ENCODE data around the gene PANK1.
"Not testable (repeated sequence)": the region's sequence is repeated elsewhere in the genome, so short reads cannot be mapped to it uniquely, and the experiment has no call there.

Gene PANK1

DNA sequence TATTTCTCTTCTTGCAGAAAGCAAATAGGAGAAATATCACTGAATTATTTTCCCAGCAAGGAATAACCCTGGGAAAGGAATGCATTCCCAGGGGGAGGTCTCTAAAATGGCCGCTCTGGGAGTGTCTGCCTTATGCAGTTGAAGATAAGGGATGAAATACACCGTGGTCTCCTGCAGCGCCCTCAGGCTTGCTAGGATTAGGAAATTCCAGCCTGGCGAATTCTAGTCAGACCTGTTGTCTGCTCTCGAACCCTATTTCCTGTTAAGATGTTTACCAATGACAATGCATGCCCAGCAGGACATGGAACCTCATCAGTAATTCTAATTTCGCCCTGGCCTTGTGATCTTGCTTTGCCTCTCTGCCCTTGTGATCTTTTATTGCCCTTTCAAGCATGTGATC, 24.7 kb downstream of the PANK1 start:
- not testable (repeated sequence) for DNase-seq (ENCODE audit: low read depth, low spot score)

DNA sequence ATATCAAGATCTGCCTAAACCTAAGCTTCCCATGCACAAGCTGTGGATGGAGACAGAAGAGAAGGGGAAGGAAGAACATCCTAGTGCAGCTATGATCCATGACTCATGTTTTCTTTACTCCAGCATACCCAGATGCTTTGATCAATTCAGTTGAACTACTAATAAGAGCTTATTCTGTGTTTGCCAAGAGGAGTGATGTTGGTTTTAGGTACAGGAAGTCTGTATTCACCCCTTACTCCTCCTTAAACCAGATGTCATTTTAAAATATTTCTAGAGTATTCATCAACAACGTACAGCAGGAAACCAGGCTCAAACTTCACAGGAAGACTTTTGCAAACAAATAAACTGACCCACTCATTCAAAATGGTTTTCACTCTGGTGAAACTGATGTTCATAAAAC, 29.2 kb downstream of the PANK1 start:
- DNase-seq (ENCODE audit: low read depth, low spot score): no peak

GRCh38 chr10:89615112-89615511, 29.9 kb downstream of the PANK1 start:
- DNase-seq (ENCODE audit: low read depth, low spot score): no peak

- DNase-seq (ENCODE audit: low read depth, low spot score): no peak
These were observed 31.5 kb downstream of the PANK1 start for GRCh38 chr10:89613582-89613981.

DNA sequence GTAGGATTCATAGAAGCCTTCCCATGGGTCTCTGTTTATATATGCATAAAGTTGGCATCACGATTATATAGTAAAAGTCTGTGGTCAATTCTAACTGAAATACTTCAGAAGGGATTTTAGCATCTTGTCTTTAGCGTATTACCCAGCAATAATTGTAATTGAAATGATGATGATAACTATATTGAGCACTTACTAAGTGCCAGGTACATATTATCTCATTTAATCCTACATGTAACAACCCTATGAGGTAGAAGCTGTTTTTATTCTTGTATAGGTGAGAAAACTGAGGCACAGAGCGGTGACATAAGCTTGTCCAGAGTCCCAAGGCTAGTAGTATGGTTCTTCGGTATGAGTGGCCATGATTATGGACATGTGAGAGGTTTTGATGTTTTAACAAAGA, 33.8 kb downstream of the PANK1 start:
- DNase-seq (ENCODE audit: low read depth, low spot score): no peak

DNA sequence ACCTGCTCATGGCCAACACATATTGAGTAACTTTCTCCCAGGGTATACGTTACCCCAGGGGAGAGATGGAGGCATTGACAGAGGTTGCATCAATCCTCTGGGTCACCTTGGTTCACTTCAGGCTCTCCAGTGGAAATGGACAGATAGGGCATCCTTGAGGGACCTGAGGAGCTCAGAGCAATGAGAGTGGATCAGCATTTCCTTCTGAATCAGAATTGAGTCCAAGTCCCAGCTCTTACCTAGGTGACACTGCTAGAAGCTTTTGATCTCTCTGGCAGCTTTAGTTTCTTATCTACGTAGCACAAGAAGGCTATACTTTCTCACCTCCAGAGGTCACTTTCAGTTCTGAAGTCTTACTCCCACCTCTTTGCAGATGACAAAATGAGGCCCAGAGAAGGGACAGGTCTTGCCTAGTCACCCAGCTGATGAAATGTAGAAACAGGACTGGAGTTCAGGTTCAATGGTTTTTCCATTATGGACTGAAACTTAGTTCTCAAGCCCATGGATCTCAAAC, 35.2 kb downstream of the PANK1 start:
- no peak for DNase-seq (ENCODE audit: low read depth, low spot score)

- no peak for DNase-seq (ENCODE audit: low read depth, low spot score)
These were observed 40.8 kb downstream of the PANK1 start for GRCh38 chr10:89604200-89604599.

GRCh38 chr10:89602919-89603318, 42.1 kb downstream of the PANK1 start:
- DNase-seq (ENCODE audit: low read depth, low spot score): no peak

DNA sequence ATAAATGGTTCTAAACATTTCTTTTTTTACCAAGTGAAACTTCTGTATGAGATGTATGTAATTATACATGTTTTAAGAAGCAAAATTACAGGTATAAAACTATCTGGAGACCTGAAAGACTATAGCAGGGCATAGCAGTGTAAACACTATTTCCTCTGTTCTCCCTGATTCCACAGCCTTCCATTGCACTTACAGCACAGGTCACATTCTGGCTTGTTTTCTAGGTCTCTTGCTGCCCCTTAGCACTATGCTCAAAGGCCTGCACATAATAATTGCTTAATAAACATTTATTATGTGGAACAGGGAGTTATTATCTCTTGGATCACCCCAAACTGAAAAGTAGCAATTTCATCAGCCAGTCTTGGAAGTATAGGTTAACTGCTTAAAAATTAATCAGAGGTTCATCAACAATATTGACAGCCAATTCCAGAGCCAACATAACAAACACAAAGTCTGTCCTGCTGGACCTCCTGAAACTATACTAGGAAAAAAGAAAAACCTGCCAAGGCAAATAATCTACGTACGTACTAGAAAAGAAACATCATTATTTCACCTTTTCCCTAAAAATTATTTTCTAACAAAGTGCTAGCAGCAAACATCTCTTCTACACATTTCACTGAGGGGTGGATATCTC, 43.2 kb downstream of the PANK1 start:
- no peak for DNase-seq (ENCODE audit: low read depth, low spot score)

- no peak for DNase-seq (ENCODE audit: low read depth, low spot score)
These were observed 45.0 kb downstream of the PANK1 start for GRCh38 chr10:89600041-89600440.

DNA sequence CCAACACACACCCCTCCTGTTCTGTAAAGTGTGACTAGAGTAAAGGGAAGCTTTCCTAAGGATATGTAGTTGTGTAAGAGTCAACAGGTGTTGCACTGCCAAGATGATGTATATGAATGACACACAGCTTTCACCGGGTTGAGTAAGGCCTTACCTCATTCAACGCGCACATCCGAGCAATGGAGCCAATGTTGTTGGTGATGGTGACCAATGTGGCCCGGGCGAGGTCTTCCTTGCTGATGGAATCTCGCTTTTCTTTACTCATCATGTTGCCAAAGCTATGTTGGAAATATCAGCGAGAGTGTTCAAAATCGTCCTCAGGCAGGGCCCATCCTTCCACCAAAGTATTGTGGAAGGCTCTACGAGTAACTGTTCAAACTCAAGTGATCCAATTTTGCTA, 52.0 kb downstream of the PANK1 start:
- no peak for DNase-seq (ENCODE audit: low read depth, low spot score)

- no peak for DNase-seq (ENCODE audit: low read depth, low spot score)
These were observed 52.5 kb downstream of the PANK1 start for GRCh38 chr10:89592539-89592938.

DNA sequence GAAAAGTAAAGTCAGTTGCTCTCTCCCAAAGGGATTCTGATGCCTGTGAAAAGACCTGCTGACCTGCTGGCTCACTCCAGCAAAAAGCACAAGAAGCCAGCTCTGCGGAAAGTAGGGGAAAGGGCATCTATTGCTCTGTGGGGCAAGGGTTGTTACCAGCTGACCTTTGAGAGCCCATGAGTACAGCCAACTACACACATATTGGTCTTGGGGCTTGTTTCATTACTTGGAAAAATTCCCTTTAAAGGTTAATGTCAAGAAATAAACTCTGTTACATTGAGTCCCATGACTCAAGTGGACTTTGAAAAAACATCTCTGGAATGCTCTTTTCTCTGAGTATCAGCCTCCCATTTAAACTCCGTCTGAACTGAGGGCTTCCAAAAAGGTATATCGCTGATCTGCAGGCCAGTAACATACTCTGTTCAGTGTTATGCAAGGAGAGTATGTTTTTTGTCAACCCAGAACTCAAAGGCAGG, 53.2 kb downstream of the PANK1 start:
- no peak for DNase-seq (ENCODE audit: low read depth, low spot score)

DNA sequence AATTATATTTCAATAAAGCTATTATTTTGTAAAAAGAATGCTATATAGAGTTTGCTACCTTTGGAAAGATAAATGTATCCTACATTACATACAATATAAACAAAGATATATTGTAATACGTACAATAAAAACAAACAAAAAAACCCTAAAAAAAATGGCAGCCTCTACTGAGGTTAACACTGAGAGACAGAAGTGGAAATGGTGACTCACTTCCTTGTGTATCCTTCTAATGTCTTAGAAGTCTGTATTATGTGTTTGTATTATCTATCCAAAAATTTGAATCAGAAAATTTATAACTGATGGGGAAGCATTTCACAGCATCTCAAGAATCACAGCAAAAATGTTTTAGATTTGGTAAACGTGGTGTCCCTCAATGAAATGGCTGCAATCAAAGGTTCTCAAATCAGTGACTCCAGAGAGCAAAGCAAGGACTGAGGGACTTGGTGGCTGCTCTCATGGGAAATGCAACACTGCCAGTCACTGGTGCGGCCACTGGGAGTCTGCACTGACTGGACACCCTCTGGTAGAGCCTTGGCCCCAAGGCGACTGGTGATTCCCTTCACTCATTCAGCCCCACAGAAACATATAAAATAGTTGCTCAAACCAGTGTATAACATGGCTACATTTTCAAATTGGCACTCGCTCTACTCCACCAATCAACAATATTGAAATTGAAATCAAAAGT, 53.8 kb downstream of the PANK1 start:
- no peak for DNase-seq (ENCODE audit: low read depth, low spot score)

DNA sequence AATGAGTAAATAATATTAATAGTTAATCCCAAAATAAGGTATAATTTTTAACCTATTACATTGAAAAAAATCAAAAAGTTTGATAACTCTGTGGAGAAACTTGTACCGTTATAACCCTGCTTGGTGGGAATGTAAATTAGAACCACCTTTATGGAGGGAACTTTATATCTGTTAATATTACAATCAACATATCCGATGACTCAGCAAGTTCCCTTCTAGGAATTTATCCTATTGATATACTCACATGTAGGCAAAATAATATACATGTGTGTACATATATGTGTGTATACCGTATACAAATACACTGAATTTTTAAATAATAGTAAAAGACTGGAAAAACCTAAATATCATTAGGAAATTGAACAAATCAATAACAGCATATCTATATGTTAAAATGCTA, 54.7 kb downstream of the PANK1 start:
- DNase-seq (ENCODE audit: low read depth, low spot score): no peak

GRCh38 chr10:89589101-89589720, 55.8 kb downstream of the PANK1 start:
- DNase-seq (ENCODE audit: low read depth, low spot score): no peak

- DNase-seq (ENCODE audit: low read depth, low spot score): no peak
These were observed 56.4 kb downstream of the PANK1 start for GRCh38 chr10:89588671-89589070.

DNA sequence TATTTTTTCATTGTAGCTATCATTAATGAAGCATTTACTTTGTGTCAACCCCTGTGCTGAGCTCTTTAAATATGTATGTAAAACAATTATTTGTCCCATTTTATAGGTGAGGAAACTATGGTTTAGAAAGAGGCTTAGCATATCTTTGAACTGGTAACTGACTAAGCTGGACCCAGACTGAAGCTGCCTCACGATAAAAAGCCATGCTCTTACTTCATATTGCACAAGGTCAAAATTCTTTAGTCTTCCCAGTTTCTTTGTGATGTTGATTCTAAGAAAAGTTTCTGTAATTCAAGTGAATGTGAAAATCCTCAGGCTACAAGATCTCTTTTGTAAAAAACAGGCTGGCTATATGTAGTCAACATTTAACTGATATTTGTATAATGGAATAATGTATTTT, 63.0 kb downstream of the PANK1 start:
- no peak for DNase-seq (ENCODE audit: low read depth, low spot score)

DNA sequence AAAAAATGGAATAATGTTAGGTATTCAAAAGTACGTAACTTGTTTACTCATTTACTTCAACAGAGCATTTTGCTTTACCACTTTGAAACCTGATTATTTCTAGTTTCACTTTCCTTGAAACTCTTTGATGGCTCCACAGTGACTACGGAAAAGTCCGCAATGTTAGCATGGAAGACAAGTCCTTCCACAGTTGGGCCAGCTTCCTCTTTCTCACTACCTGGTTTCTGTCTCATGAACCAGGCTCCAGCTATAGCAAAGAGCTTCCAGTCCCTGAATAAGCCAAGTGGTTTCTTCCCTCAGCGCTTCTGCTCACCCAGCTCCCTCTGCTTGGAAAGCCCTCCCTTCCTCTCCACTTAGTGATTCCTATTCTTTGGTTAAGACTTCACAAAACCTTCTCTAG, 64.8 kb downstream of the PANK1 start:
- DNase-seq (ENCODE audit: low read depth, low spot score): no peak

DNA sequence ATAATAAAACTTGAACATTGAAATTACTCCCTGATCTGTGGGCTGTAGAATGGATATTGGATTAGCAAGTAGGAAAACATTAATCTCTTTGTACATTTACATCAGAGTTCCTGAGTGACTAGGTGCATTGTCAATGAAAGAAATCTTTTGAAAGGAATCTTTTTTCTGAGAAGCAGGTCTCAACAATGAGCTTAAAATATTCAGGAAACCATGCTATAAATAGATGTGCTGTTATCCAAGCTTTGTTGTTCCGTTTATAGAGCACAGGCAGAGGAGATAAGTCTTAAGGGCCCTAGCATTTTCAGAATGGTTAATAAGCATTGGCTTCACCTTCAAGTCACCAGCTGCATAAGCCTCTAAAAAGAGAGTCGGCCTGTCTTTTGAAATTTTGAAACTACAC, 68.3 kb downstream of the PANK1 start:
- no peak for DNase-seq (ENCODE audit: low read depth, low spot score)

DNA sequence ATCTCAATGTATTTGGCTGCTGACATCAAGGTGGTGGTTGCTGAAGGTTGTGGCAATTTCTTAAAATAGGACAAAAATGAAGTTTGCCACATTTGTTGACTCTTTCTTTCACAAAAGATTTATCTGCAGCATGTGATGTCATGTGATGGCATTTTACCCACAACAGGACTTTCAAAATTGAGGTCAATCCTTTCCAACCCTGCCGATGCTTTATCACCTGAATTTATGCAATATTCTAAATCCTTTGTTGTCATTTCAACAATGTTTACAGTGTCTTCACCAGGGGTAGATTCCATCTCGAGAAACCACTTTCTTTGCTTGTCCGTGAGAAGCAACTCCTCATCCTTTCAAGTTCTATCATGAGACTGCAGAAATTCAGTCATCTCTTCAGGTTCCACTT, 69.0 kb downstream of the PANK1 start:
- DNase-seq (ENCODE audit: low read depth, low spot score): no peak

DNA sequence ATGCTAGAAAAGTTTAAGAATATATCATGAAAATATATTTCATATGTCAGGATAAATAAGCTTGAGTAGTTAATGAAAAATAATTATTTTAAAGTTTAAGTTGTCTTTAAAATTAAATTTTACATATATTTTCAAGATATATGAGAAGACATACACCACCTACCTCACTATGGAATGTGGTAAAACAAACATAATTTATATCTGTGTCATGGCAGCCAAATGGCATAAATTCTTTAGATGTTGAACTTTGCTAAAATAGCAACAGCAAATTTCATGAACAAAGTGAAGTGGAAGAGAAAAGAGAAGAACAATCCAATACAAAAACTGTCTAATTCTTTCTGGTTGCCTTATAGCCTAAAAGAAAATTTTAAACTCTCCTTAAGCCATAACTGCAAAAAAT, 70.0 kb downstream of the PANK1 start:
- no peak for DNase-seq (ENCODE audit: low read depth, low spot score)

DNA sequence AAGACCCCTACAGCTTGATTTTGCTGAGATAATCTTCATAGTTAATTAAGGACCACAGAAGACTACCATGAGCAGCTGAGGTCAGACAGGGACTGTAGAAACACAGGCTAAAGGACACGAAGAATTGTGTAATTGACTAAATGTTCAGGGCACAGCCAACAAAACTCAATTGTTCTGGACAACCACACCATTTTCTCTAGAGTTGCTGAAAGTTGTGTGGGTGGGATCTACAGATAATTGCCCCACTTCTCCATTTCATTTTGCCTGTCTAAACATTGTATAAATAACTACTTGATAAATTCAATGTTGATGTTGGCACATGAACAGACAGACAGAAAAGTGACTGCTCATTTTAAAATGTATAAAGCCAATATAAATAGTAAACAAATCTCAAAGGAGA, 70.7 kb downstream of the PANK1 start:
- DNase-seq (ENCODE audit: low read depth, low spot score): no peak

All from activated CD4-positive, CD25-positive, alpha-beta regulatory T cell treated with anti-CD3 and anti-CD28 coated beads, Interleukin-2, amount 50 U/mL, for 16 hours (primary cell).